Keratinocyte (primary cell): ENCODE data around the gene SERPINA4. TPM values are rescaled to one million over a fixed set of nuclear protein-coding genes. Genes with fewer than 3 reads are reported as not detected.
"Not testable (repeated sequence)": the region's sequence is repeated elsewhere in the genome, so short reads cannot be mapped to it uniquely, and the experiment has no call there.

Experiments used
- DNase-seq: peaks from one replicate; pipeline ENCODE4 v3.0.0-alpha.2; 2011; ENCODE audit warnings: low read depth, missing footprints, low spot score
- FAIRE-seq: peaks from 2 replicates; lab custom pipeline; 2011; peaks lifted over from hg19 to GRCh38; lab: Jason Lieb, UNC
- H2AFZ ChIP-seq: 2 replicates; pipeline ENCODE4 v1.6.0; 2012; ENCODE audit warnings: low read length, control low read depth, inconsistent platforms; ENCODE audit not compliant: control insufficient read depth
- H3K27ac ChIP-seq: 2 replicates; pipeline ENCODE4 v1.5.1; 2011; ENCODE audit warnings: low read length; ENCODE audit not compliant: control insufficient read depth, insufficient read depth
- H3K27me3 ChIP-seq: 3 replicates; pipeline ENCODE4 v1.6.0; 2011; ENCODE audit warnings: low read length; ENCODE audit not compliant: control insufficient read depth, insufficient read depth; ENCODE audit errors: extremely low read depth
- H3K36me3 ChIP-seq, 2 experiments: 2 replicates in 1 of 2; 3 replicates in 1 of 2; pipeline ENCODE4 v1.5.1; 2011; ENCODE audit warnings: low read length in 2 of 2, mild to moderate bottlenecking in 1 of 2; ENCODE audit not compliant: control insufficient read depth in 2 of 2, insufficient read depth in 2 of 2; ENCODE audit errors: extremely low read depth in 1 of 2
- H3K4me1 ChIP-seq: 3 replicates; pipeline ENCODE4 v1.5.1; 2011; ENCODE audit warnings: low read length; ENCODE audit not compliant: control insufficient read depth, insufficient read depth; ENCODE audit errors: extremely low read depth
- H3K4me2 ChIP-seq: 3 replicates; pipeline ENCODE4 v1.6.0; 2011; ENCODE audit warnings: low read depth, low read length; ENCODE audit not compliant: control insufficient read depth, insufficient read depth; ENCODE audit errors: extremely low read depth
- H3K4me3 ChIP-seq, 3 experiments: fragments of 200-600 bp in 1 of 3; sonication (generic) in 1 of 3; 2 replicates in 2 of 3; 3 replicates in 1 of 3; pipeline ENCODE4 v1.5.1; 2011 to 2016; ENCODE audit warnings: low read length in 3 of 3, mild to moderate bottlenecking in 3 of 3, control low read depth in 2 of 3, inconsistent platforms in 1 of 3, low read depth in 1 of 3, mixed read lengths in 1 of 3, mixed run types in 1 of 3, moderate library complexity in 1 of 3; ENCODE audit not compliant: control insufficient read depth in 2 of 3, insufficient read depth in 2 of 3; ENCODE audit errors: extremely low read depth in 1 of 3
- H3K79me2 ChIP-seq: 2 replicates; pipeline ENCODE4 v1.6.0; 2012; ENCODE audit warnings: low read length; ENCODE audit not compliant: control insufficient read depth, insufficient read depth
- H3K9ac ChIP-seq: 3 replicates; pipeline ENCODE4 v1.6.0; 2011; ENCODE audit warnings: low read length; ENCODE audit not compliant: control insufficient read depth, insufficient read depth; ENCODE audit errors: extremely low read depth
- H3K9me1 ChIP-seq: 3 replicates; pipeline ENCODE4 v1.6.0; 2011; ENCODE audit warnings: low read length; ENCODE audit not compliant: control insufficient read depth, insufficient read depth; ENCODE audit errors: extremely low read depth
- H3K9me3 ChIP-seq: 2 replicates; pipeline ENCODE4 v1.5.1; 2012; ENCODE audit warnings: low read depth, low read length; ENCODE audit not compliant: control insufficient read depth
- H4K20me1 ChIP-seq: 3 replicates; pipeline ENCODE4 v1.6.0; 2011; ENCODE audit warnings: low read length; ENCODE audit not compliant: control insufficient read depth, insufficient read depth; ENCODE audit errors: extremely low read depth
- EZH2 ChIP-seq: IDR thresholded peaks from one replicate; pipeline ENCODE4 v1.6.1; 2012; ENCODE audit warnings: inconsistent platforms, mild to moderate bottlenecking, low read length, moderate library complexity
- dilution Hi-C: fragments of 300-500 bp; cut with MboI; formaldehyde crosslinking; loops from one replicate; pipeline ENCODE4 v1.7.0; 2020; ENCODE audit warnings: low sequenced_read_pairs; ENCODE audit not compliant: extremely low pct_ligation_motif_present
- polyA plus RNA-seq, 5 experiments: library from polyadenylated mRNA; depleted of rRNA in 3 of 5; stranded (reverse) in 3 of 5; stranded (forward) in 1 of 5; unstranded in 1 of 5; fragments of >200 nt; gene quantifications; 1 replicate in 1 of 5; 2 replicates in 3 of 5; 3 replicates in 1 of 5; pipeline versions ENCODE4 v1.2.1 to v1.2.3, GENCODE V29; 2011 to 2012; ENCODE audit warnings: missing spikeins in 2 of 5, low read depth in 1 of 5, low replicate concordance in 1 of 5
- TF ChIP-seq, protein P1 (sequence below), 3 experiments: IDR thresholded peaks in 1 of 3; conservative IDR thresholded peaks in 1 of 3; optimal IDR thresholded peaks in 1 of 3; 2 replicates in 2 of 3; 3 replicates in 1 of 3; pipeline versions ENCODE3 to v1.5.1; 2011; ENCODE audit warnings: low read length in 3 of 3, mild to moderate bottlenecking in 3 of 3, moderate library complexity in 2 of 3, control low read depth in 1 of 3, inconsistent platforms in 1 of 3; ENCODE audit not compliant: insufficient read depth in 2 of 3; ENCODE audit errors: extremely low read depth in 1 of 3

Gene SERPINA4
- polyA plus RNA-seq, 1 donor (not counting 4 experiments of a cell fraction or from before 2014, with no cell fraction given): not detected

DNA sequence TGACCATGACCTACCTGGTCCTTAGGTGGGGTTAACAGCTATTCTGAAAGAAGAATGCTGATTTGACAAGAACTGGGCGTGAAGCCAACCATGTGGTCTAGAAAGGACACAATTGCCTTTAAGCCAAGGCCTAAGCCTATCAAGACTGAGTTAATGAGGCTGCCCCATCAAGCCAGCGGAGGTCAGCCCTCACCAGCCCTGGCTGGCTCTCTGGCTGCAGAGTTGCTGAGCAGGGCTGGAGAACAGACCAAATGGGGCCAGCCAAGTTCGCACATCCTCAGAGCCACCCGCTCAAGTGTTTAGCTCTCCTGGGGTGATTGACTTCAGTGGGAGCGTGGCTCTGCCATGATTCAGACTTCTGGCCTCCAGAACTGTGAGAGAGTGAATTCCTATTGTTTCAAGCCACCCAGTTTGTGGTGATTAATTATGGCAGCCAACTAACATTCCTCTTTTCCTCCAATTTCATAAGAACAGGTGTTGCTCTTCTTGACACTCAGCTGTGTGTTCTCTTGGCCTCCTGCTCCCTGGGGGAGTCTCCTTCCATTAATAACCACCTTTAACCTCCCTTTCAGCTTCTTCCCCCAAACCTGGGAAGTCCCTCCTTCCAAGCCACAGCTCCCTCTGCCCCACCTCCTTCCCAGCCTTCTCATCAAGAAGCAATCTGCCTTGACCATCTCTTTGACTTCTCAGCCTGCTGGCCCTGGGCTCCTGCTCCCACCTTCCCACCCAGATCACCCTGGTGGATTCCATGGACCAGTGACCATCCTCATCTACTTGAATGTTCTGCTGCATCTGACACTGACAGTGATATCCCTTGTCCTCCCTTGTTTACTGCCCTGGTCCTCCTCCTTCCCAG is 14.7 kb downstream of the SERPINA4 start:
- Histone ChIP-seq H2AFZ (no peak overlapping the region), H3K9me3 (no peaks in the 10 kb centered on the region), H3K4me2 (no peak overlapping the region), H3K9me1 (no peaks in the 10 kb centered on the region), H3K9ac (no peak overlapping the region), H3K27me3 (no peaks in the 10 kb centered on the region), H3K4me1 (no peaks in the 10 kb centered on the region), H3K79me2 (no peaks in the 10 kb centered on the region), H3K4me3 (no peak overlapping the region), H3K36me3 (no peaks in the 10 kb centered on the region), H4K20me1 (no peaks in the 10 kb centered on the region), H3K27ac (no peak overlapping the region)
- FAIRE-seq (no peak), DNase-seq (no peak)
- TF ChIP-seq, protein P1, sequence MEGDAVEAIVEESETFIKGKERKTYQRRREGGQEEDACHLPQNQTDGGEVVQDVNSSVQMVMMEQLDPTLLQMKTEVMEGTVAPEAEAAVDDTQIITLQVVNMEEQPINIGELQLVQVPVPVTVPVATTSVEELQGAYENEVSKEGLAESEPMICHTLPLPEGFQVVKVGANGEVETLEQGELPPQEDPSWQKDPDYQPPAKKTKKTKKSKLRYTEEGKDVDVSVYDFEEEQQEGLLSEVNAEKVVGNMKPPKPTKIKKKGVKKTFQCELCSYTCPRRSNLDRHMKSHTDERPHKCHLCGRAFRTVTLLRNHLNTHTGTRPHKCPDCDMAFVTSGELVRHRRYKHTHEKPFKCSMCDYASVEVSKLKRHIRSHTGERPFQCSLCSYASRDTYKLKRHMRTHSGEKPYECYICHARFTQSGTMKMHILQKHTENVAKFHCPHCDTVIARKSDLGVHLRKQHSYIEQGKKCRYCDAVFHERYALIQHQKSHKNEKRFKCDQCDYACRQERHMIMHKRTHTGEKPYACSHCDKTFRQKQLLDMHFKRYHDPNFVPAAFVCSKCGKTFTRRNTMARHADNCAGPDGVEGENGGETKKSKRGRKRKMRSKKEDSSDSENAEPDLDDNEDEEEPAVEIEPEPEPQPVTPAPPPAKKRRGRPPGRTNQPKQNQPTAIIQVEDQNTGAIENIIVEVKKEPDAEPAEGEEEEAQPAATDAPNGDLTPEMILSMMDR (optimal IDR thresholded peaks at IDR 0.05 in 1 of 3, IDR thresholded peaks at IDR 0.05 in 1 of 3, conservative IDR thresholded peaks at IDR 0.05 in 1 of 3; ENCODE audit: extremely low read depth in 1 of 3, insufficient read depth in 2 of 3, low read length in 3 of 3): no peak
- TF ChIP-seq EZH2: no peak
- dilution Hi-C loops: no loop called here

GRCh38 chr14:94577472-94577871 is 16.2 kb downstream of the SERPINA4 start:
- dilution Hi-C loops, H3K27me3 ChIP-seq, H3K9me3 ChIP-seq, H3K36me3 ChIP-seq, H3K9ac ChIP-seq, H3K4me3 ChIP-seq, H3K4me1 ChIP-seq, H3K27ac ChIP-seq, DNase-seq, H3K79me2 ChIP-seq, H3K4me2 ChIP-seq, H2AFZ ChIP-seq, FAIRE-seq, H4K20me1 ChIP-seq, H3K9me1 ChIP-seq: not testable (repeated sequence)
